A549 treated with ZK216348 at 1 μM for 4 hours (cell line): Measurements from ENCODE around the gene PRR14. TPM values are rescaled to one million over a fixed set of nuclear protein-coding genes. Genes with fewer than 3 reads are reported as not detected.

ENCODE experiments used
- total RNA-seq: library from RNA; stranded (reverse); fragments of 200-300 nt; extraction: Qiagen RNA extraction; gene quantifications from 5 replicates; pipeline ENCODE4 v1.2.3, GENCODE V29; 2022; ENCODE audit warnings: low read depth

Gene PRR14
- total RNA-seq = 17.0 to 26.6 TPM (median 23.2 TPM) in 5 replicates

DNA sequence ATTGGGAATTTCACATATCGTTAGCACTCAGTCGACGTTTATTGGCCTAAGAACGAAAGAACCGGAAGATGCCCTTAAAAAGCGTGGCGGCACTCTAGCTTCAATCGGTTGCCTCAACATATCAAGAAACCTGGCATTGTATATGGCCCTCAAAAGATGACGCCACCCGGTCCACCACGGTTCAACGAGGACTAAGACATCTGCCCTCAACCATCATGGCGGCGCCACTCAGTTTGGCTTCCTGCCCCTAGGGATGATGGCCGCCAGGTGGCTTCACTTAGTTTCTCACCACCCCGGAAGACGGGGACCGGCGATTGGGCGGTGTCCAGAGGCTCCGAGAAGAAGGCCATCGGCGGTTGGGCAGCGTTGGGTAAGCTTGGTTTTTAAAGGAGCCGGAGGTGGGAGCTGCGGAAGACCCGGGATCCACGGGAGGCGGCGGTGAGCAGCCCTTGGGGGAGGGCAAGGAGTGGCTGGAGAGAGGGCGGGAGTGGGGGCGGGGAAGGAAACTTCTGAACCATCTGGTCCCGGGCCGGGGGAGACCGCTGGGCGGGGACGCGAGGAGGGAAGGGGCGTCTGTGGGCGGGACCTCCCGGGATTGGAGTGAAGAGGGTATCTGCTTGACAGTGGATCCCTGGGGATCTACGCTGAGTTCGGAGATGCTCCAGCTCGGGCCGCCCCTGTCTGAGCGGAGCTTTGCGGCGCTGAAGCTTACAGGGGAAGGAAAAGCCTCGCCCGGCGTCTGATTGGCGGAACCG lies at the start of gene PRR14:
TSS of gene PRR14 (plus strand) at position 592 of the 755 bp plus-strand sequence. CDS start 686 bp downstream, outside the sequence.

GRCh38 chr16:30609926-30610839 lies 40.6 kb upstream of the PRR14 start, which contains the start of gene ZNF689:
TSS of gene ZNF689 (minus strand) at chr16:30610389. CDS start at chr16:30610041, 348 bp downstream.

GRCh38 chr16:30657866-30658730 lies 7.3 kb downstream of the PRR14 start, which contains the start of gene FBRS:
TSS of gene FBRS (plus strand) at chr16:30658431. CDS start at chr16:30659519, 1,088 bp downstream.

GRCh38 chr16:30698816-30699614 lies 48.3 kb downstream of the PRR14 start, which contains the start of gene SRCAP:
TSS of gene SRCAP (plus strand) at chr16:30699171. CDS start at chr16:30700825, 1,654 bp downstream.

Other genes starting within 250 kb of the PRR14 start
- 2.9 to 6.7 TPM (median 6.1 TPM) in 5 replicates for gene ZNF771, start 243.4 kb upstream of the PRR14 start, total RNA-seq
- 85.1 to 139 TPM (median 127 TPM) in 5 replicates for gene DCTPP1, start 220.9 kb upstream of the PRR14 start, total RNA-seq
- gene SEPHS2, start 205.1 kb upstream of the PRR14 start, total RNA-seq = 47.5 to 50.9 TPM (median 48.1 TPM) in 5 replicates
- 0.15 to 0.32 TPM (median 0.20 TPM) in 3 of 5 replicates, not detected in the others for gene ITGAL, start 178.2 kb upstream of the PRR14 start, total RNA-seq
- gene ZNF768, start 124.4 kb upstream of the PRR14 start, total RNA-seq = 30.8 to 51.6 TPM (median 48.5 TPM) in 5 replicates
- gene ZNF747, start 116.1 kb upstream of the PRR14 start, total RNA-seq = 2.7 to 4.7 TPM (median 4.1 TPM) in 5 replicates
- 3.1 to 7.0 TPM (median 5.5 TPM) in 5 replicates for gene ZNF764, start 92.6 kb upstream of the PRR14 start, total RNA-seq
- gene ZNF688, start 79.2 kb upstream of the PRR14 start, total RNA-seq = 6.1 to 12.0 TPM (median 7.0 TPM) in 5 replicates
- gene ZNF785, start 65.3 kb upstream of the PRR14 start, total RNA-seq = not detected in 5 replicates
- 7.7 to 9.6 TPM (median 8.6 TPM) in 5 replicates for gene ZNF689, start 40.6 kb upstream of the PRR14 start, total RNA-seq
- gene FBRS, start 7.5 kb downstream of the PRR14 start, total RNA-seq = 24.6 to 46.9 TPM (median 43.3 TPM) in 5 replicates
- 5.9 to 34.3 TPM (median 23.6 TPM) in 5 replicates for gene SRCAP, start 48.2 kb downstream of the PRR14 start, total RNA-seq
- 15.2 to 28.7 TPM (median 25.5 TPM) in 5 replicates for gene PHKG2, start 97.5 kb downstream of the PRR14 start, total RNA-seq
- gene CFAP119, start 111.1 kb downstream of the PRR14 start, total RNA-seq = 4.3 to 10.0 TPM (median 8.4 TPM) in 5 replicates
- gene RNF40, start 111.4 kb downstream of the PRR14 start, total RNA-seq = 51.8 to 92.6 TPM (median 84.3 TPM) in 5 replicates
- gene ZNF629, start 136.2 kb downstream of the PRR14 start, total RNA-seq = 15.6 to 17.9 TPM (median 17.8 TPM) in 5 replicates
- gene BCL7C, start 243.1 kb downstream of the PRR14 start, total RNA-seq = 24.0 to 43.8 TPM (median 43.2 TPM) in 5 replicates
- gene CTF1, start 245.7 kb downstream of the PRR14 start, total RNA-seq = 0.14 to 0.32 TPM (median 0.30 TPM) in 3 of 5 replicates, not detected in the others